H9 (cell line): ENCODE data around the gene SMIM41. TPM values are rescaled to one million over a fixed set of nuclear protein-coding genes. Genes with fewer than 3 reads are reported as not detected.

Experiments
- DNase-seq: peaks from one replicate; pipeline ENCODE4 v3.0.0-alpha.2; 2017
- H2AFZ ChIP-seq: one replicate; pipeline ENCODE4 v1.6.1; 2013; ENCODE audit warnings: mild to moderate bottlenecking, low read length, control low read depth, moderate library complexity
- H2AK5ac ChIP-seq: 2 replicates; pipeline ENCODE4 v1.6.1; 2013; ENCODE audit warnings: low read length, control low read depth, mixed read lengths; ENCODE audit not compliant: insufficient read length
- H2BK120ac ChIP-seq: one replicate; pipeline ENCODE4 v1.6.1; 2013; ENCODE audit warnings: low read depth, mild to moderate bottlenecking, low read length, control low read depth, inconsistent platforms; ENCODE audit not compliant: poor library complexity, severe bottlenecking
- H2BK12ac ChIP-seq: 2 replicates; pipeline ENCODE4 v1.6.1; 2013; ENCODE audit warnings: low read length, control low read depth, mixed read lengths, low read depth; ENCODE audit not compliant: insufficient read length
- H2BK15ac ChIP-seq: 2 replicates; pipeline ENCODE4 v1.6.1; 2013; ENCODE audit warnings: low read depth, low read length, control low read depth
- H2BK20ac ChIP-seq: one replicate; pipeline ENCODE4 v1.6.1; 2013; ENCODE audit warnings: low read depth, mild to moderate bottlenecking, low read length, control low read depth, inconsistent platforms; ENCODE audit not compliant: poor library complexity, severe bottlenecking
- H2BK5ac ChIP-seq: 2 replicates; pipeline ENCODE4 v1.6.1; 2013; ENCODE audit warnings: low read length, control low read depth, mixed read lengths; ENCODE audit not compliant: insufficient read length
- H3K14ac ChIP-seq: 2 replicates; pipeline ENCODE4 v1.6.1; 2013; ENCODE audit warnings: low read length, control low read depth; ENCODE audit not compliant: insufficient read depth
- H3K18ac ChIP-seq: 2 replicates; pipeline ENCODE4 v1.6.1; 2013; ENCODE audit warnings: low read depth, mild to moderate bottlenecking, mixed read lengths, low read length, control low read depth; ENCODE audit not compliant: insufficient read length
- H3K23ac ChIP-seq: 2 replicates; pipeline ENCODE4 v1.6.1; 2013; ENCODE audit warnings: low read length, control low read depth, mixed read lengths, low read depth; ENCODE audit not compliant: insufficient read length
- H3K23me2 ChIP-seq: 2 replicates; pipeline ENCODE4 v1.6.1; 2013; ENCODE audit warnings: low read depth, mild to moderate bottlenecking, mixed read lengths, low read length, control low read depth; ENCODE audit not compliant: insufficient read length, poor library complexity, severe bottlenecking
- H3K27ac ChIP-seq: 2 replicates; pipeline ENCODE4 v1.5.1; 2013; ENCODE audit warnings: low read length, control low read depth, mixed read lengths, low read depth; ENCODE audit not compliant: insufficient read length
- H3K27me3 ChIP-seq: 2 replicates; pipeline ENCODE4 v1.6.1; 2013; ENCODE audit warnings: low read length, control low read depth, inconsistent platforms; ENCODE audit not compliant: insufficient read depth
- H3K4ac ChIP-seq: 2 replicates; pipeline ENCODE4 v1.6.1; 2013; ENCODE audit warnings: low read depth, mild to moderate bottlenecking, control low read depth, inconsistent platforms, low read length, moderate library complexity
- H3K4me1 ChIP-seq: 2 replicates; pipeline ENCODE4 v1.6.1; 2013; ENCODE audit warnings: low read length, control low read depth, inconsistent platforms; ENCODE audit not compliant: insufficient read depth
- H3K4me2 ChIP-seq: 2 replicates; pipeline ENCODE4 v1.6.1; 2013; ENCODE audit warnings: low read length, control low read depth, mixed read lengths; ENCODE audit not compliant: insufficient read length, insufficient read depth
- H3K56ac ChIP-seq: 2 replicates; pipeline ENCODE4 v1.6.1; 2013; ENCODE audit warnings: low read depth, mild to moderate bottlenecking, mixed read lengths, low read length, control low read depth; ENCODE audit not compliant: insufficient read length
- H3K79me1 ChIP-seq: 2 replicates; pipeline ENCODE4 v1.6.1; 2013; ENCODE audit warnings: low read depth, mild to moderate bottlenecking, moderate library complexity, low read length, control low read depth, inconsistent platforms; ENCODE audit not compliant: insufficient read depth, poor library complexity, severe bottlenecking
- H3K79me2 ChIP-seq: 2 replicates; pipeline ENCODE4 v1.6.1; 2013; ENCODE audit warnings: low read length, control low read depth, inconsistent platforms; ENCODE audit not compliant: insufficient read depth
- H3K9ac ChIP-seq: 2 replicates; pipeline ENCODE4 v1.6.1; 2013; ENCODE audit warnings: low read length, control low read depth, mixed read lengths; ENCODE audit not compliant: insufficient read length; ENCODE audit errors: extremely low read depth
- H3K9me3 ChIP-seq: one replicate; pipeline ENCODE4 v1.6.1; 2013; ENCODE audit warnings: low read depth, low read length, inconsistent platforms; ENCODE audit not compliant: control insufficient read depth
- H3T11ph ChIP-seq: one replicate; pipeline ENCODE4 v1.6.1; 2013; ENCODE audit warnings: mild to moderate bottlenecking, low read length, control low read depth, inconsistent platforms
- H4K20me1 ChIP-seq: one replicate; pipeline ENCODE4 v1.6.1; 2013; ENCODE audit not compliant: control insufficient read depth, insufficient read length, insufficient read depth
- H4K5ac ChIP-seq: 2 replicates; pipeline ENCODE4 v1.6.1; 2013; ENCODE audit warnings: low read depth, mild to moderate bottlenecking, mixed read lengths, low read length, control low read depth; ENCODE audit not compliant: insufficient read length
- H4K8ac ChIP-seq: replicated peaks from 2 replicates; pipeline ENCODE4 v1.6.1; 2013; ENCODE audit warnings: low read length, control low read depth, mixed read lengths, low read depth; ENCODE audit not compliant: insufficient read length
- H4K91ac ChIP-seq: 2 replicates; pipeline ENCODE4 v1.6.1; 2013; ENCODE audit warnings: low read depth, mild to moderate bottlenecking, moderate library complexity, mixed read lengths, low read length, control low read depth; ENCODE audit not compliant: insufficient read length
- H3K27ac Mint-ChIP-seq, 3 experiments: 2 replicates in 2 of 3; 3 replicates in 1 of 3; pipeline ENCODE4 v1.8.0; 2020 to 2021; ENCODE audit warnings: mixed read lengths in 3 of 3, mild to moderate bottlenecking in 1 of 3, moderate library complexity in 1 of 3
- H3K27me3 Mint-ChIP-seq: 2 replicates; pipeline ENCODE4 v1.8.0; 2021; ENCODE audit warnings: low read depth, mild to moderate bottlenecking, moderate library complexity, mixed read lengths
- H3K36me3 Mint-ChIP-seq, 3 experiments: 2 replicates in 2 of 3; 3 replicates in 1 of 3; pipeline ENCODE4 v1.8.0; 2020 to 2021; ENCODE audit warnings: low read depth in 3 of 3, mixed read lengths in 3 of 3; ENCODE audit not compliant: insufficient read depth in 1 of 3
- H3K4me1 Mint-ChIP-seq, 2 experiments: 2 replicates each; pipeline ENCODE4 v1.8.0; 2020; ENCODE audit warnings: mixed read lengths in 2 of 2
- H3K4me3 Mint-ChIP-seq, 2 experiments: 2 replicates in 1 of 2; 3 replicates in 1 of 2; pipeline ENCODE4 v1.8.0; 2020 to 2021; ENCODE audit warnings: mild to moderate bottlenecking in 2 of 2, mixed read lengths in 2 of 2, moderate library complexity in 1 of 2
- H3K9me3 Mint-ChIP-seq, 2 experiments: 2 replicates in 1 of 2; 3 replicates in 1 of 2; pipeline ENCODE4 v1.8.0; 2020; ENCODE audit warnings: mild to moderate bottlenecking in 2 of 2, mixed read lengths in 2 of 2, moderate library complexity in 1 of 2
- CTCF ChIP-seq: fragments of 200-600 bp; sonication (generic); conservative IDR thresholded peaks from 3 replicates; pipeline ENCODE4 v1.8.0; 2021; ENCODE audit warnings: antibody characterized with exemption, mild to moderate bottlenecking
- whole genome bisulfite sequencing: extraction: QIAGEN DNeasy Blood & Tissue Kit; methylation state at CpG from one replicate; pipeline ENCODE4 v1.1.7; 2013; ENCODE audit warnings: missing lambda C conversion rate, low lambda C conversion rate, mixed read lengths; ENCODE audit not compliant: insufficient read length; ENCODE audit errors: extremely low coverage; 5-methylcytosine and 5-hydroxymethylcytosine counted together
- total RNA-seq: library from RNA; stranded (reverse); gene quantifications from 2 replicates; pipeline ENCODE4 v1.2.1, GENCODE V29; 2021

SMIM41 gene
- total RNA-seq, 1 experiment from 2014 or later = not detected

- H4K5ac ChIP-seq = no peak overlapping the region
- H2BK15ac ChIP-seq = no peak overlapping the region
- no peaks in the 10 kb centered on the region for H3K79me2 ChIP-seq
- H3K9ac ChIP-seq = no peak overlapping the region
- H3K4me2 ChIP-seq = no peak overlapping the region
- no peak overlapping the region for H2BK120ac ChIP-seq
- H3T11ph ChIP-seq = no peak overlapping the region
- no peak for DNase-seq
- no peak overlapping the region for H4K91ac ChIP-seq
- H2BK5ac ChIP-seq = no peak overlapping the region
- H3K4ac ChIP-seq = no peak overlapping the region
- no peak overlapping the region for H2BK12ac ChIP-seq
- Mint-ChIP-seq H3K4me3 (no peak overlapping the region), H3K4me1 (peaks cover 79 to 92% of the 10 kb centered on the region in 2 experiments), H3K9me3 (no peaks in the 10 kb centered on the region), H3K36me3 (no peaks in the 10 kb centered on the region; a peak in 1 of 7 replicates), H3K27ac (no peak overlapping the region), H3K27me3 (peaks cover 7% of the 10 kb centered on the region)
- H3K9me3 ChIP-seq = no peaks in the 10 kb centered on the region
- H3K18ac ChIP-seq = no peak overlapping the region
- no CpG with 5 or more reads among the region's 7 CpGs for WGBS
- H4K8ac ChIP-seq = no peak overlapping the region
- no peak overlapping the region for H3K27ac ChIP-seq
- no peaks in the 10 kb centered on the region for H3K23me2 ChIP-seq
- no peaks in the 10 kb centered on the region for H4K20me1 ChIP-seq
- no peak overlapping the region for H3K23ac ChIP-seq
- no peak for TF ChIP-seq CTCF
- no peaks in the 10 kb centered on the region for H3K79me1 ChIP-seq
- H2AK5ac ChIP-seq = no peak overlapping the region
- H3K56ac ChIP-seq = no peak overlapping the region
- no peak overlapping the region for H3K14ac ChIP-seq
- H3K4me1 ChIP-seq = peaks cover 40% of the 10 kb centered on the region
- H2AFZ ChIP-seq = no peak overlapping the region
- no peaks in the 10 kb centered on the region for H3K27me3 ChIP-seq
- no peak overlapping the region for H2BK20ac ChIP-seq
Observed at GRCh38 chr12:52122904-52123303, 43.4 kb downstream of the SMIM41 start.
